B cell (primary cell): ENCODE results near the gene LAMA2.

ENCODE experiments used
- CTCF ChIP-seq: fragments of 200-600 bp; IDR thresholded peaks from one replicate; pipeline ENCODE4 v1.8.0; 2022; ENCODE audit warnings: antibody characterized with exemption, mild to moderate bottlenecking
- EZH2 ChIP-seq: IDR thresholded peaks from 2 replicates; pipeline ENCODE4 v1.6.1; 2012; ENCODE audit warnings: borderline replicate concordance, low read depth, mild to moderate bottlenecking, moderate library complexity, low read length; ENCODE audit not compliant: insufficient read depth, poor library complexity, severe bottlenecking

GRCh38 chr6:129046526-129046925 lies 163.6 kb downstream of the LAMA2 start:
- TF ChIP-seq CTCF (no peak), EZH2 (no peak)
